CD4-positive, alpha-beta T cell treated with Interleukin-15 for 4 hours (primary cell): ENCODE data around the gene HTR3B.
"Not testable (repeated sequence)": the region's sequence is repeated elsewhere in the genome, so short reads cannot be mapped to it uniquely, and the experiment has no call there.

Experiments
- DNase-seq: peaks from one replicate; pipeline ENCODE4 v3.0.0-alpha.2; 2020; ENCODE audit warnings: low spot score

The HTR3B gene

GRCh38 chr11:113904379-113905101 lies at the start of gene HTR3B:
TSS of gene HTR3B (plus strand) at chr11:113904796. CDS start at chr11:113904934, 138 bp downstream.
- no peak for DNase-seq

GRCh38 chr11:113855803-113856202 lies 48.8 kb upstream of the HTR3B start:
- DNase-seq = no peak

- DNase-seq = no peak
Observed at GRCh38 chr11:113856966-113857759, 47.4 kb upstream of the HTR3B start.

GRCh38 chr11:113859665-113860064 lies 44.9 kb upstream of the HTR3B start:
- peak; percentile 16 for DNase-seq

GRCh38 chr11:113862435-113862834 lies 42.2 kb upstream of the HTR3B start:
- DNase-seq = no peak

GRCh38 chr11:113864410-113864809 lies 40.2 kb upstream of the HTR3B start:
- DNase-seq = no peak

- no peak for DNase-seq
Observed at GRCh38 chr11:113865873-113866272, 38.7 kb upstream of the HTR3B start.

- no peak for DNase-seq
Observed at GRCh38 chr11:113867843-113868503, 36.6 kb upstream of the HTR3B start.

- no peak for DNase-seq
Observed at GRCh38 chr11:113871336-113871735, 33.3 kb upstream of the HTR3B start.

- DNase-seq = no peak
Observed at GRCh38 chr11:113873236-113873626, 31.4 kb upstream of the HTR3B start.

- no peak for DNase-seq
Observed at GRCh38 chr11:113874096-113874495, 30.5 kb upstream of the HTR3B start.

- peak; percentile 33 for DNase-seq
Observed at GRCh38 chr11:113874581-113875233, 29.9 kb upstream of the HTR3B start.

- peak; percentile 78 for DNase-seq
Observed at GRCh38 chr11:113875234-113876073, 29.1 kb upstream of the HTR3B start, which contains the start of gene USP28. TSS of gene USP28 (minus strand) at chr11:113875572. CDS start at chr11:113875501, 71 bp downstream.

- DNase-seq = no peak
Observed at GRCh38 chr11:113876074-113876797, 28.4 kb upstream of the HTR3B start.

GRCh38 chr11:113876798-113877669 lies 27.6 kb upstream of the HTR3B start:
- no peak for DNase-seq

GRCh38 chr11:113877670-113878055 lies 26.9 kb upstream of the HTR3B start:
- DNase-seq = no peak

- DNase-seq = not testable (repeated sequence)
Observed at GRCh38 chr11:113879446-113879845, 25.1 kb upstream of the HTR3B start.

- no peak for DNase-seq
Observed at GRCh38 chr11:113880971-113881370, 23.6 kb upstream of the HTR3B start.

GRCh38 chr11:113881856-113882255 lies 22.7 kb upstream of the HTR3B start:
- no peak for DNase-seq
